ENCODE results near the gene OR52I1. TPM values are rescaled to one million over a fixed set of nuclear protein-coding genes. Genes with fewer than 3 reads are reported as not detected.

Gene OR52I1, protein sequence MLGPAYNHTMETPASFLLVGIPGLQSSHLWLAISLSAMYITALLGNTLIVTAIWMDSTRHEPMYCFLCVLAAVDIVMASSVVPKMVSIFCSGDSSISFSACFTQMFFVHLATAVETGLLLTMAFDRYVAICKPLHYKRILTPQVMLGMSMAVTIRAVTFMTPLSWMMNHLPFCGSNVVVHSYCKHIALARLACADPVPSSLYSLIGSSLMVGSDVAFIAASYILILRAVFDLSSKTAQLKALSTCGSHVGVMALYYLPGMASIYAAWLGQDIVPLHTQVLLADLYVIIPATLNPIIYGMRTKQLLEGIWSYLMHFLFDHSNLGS
- not detected for polyA plus RNA-seq (ENCODE audit: insufficient read length)

- no peak for DNase-seq (ENCODE audit: low read depth)
Observed at GRCh38 chr11:4593739-4594138, at the start of gene OR52I1. OR52I1 (plus strand) TSS chr11:4594039; CDS start chr11:4594039, 0 bp downstream.

DNA sequence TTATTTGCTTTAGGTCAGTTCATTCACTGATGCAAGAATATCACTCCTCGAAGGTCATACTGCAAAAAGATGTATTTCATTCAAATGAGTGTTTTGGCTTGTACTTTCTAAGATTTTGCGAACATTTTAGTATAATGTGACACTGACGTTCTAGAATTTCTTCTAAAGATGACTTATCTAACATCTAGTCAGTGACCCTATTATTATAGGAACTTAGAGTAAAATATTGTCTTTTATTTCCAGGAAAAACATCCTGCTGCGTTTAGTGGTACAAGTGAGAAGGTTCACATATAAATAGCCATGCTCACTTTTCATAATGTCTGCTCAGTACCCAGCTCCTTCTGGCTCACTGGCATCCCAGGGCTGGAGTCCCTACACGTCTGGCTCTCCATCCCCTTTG, 48.9 kb upstream of the OR52I1 start, which contains the start of gene OR52M1:
Gene OR52M1, plus strand, starts transcription at position 301 of the 400 bp plus-strand sequence. Its CDS starts 0 bp downstream, at position 301.
- no peak for DNase-seq (ENCODE audit: low read depth)

DNA sequence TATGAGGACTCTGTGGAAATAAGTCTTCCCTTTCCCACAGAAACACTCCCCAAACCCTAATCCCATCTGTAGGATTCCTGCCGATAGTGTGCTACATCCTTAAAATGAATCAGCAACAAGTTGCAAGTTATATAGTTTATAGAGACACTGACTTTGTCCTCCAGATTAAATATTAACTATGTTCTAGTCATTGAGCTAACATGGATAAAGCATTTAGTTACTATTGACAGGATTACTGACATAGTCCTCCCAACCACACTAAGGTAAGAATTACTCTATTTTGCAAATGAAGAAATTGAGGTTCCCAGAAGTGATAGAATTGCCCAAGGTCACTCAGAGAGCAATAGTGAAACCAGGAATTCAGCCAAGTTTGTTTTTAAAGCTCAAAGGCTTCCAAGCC, 47.0 kb upstream of the OR52I1 start:
- no peak for DNase-seq (ENCODE audit: low read depth)

DNA sequence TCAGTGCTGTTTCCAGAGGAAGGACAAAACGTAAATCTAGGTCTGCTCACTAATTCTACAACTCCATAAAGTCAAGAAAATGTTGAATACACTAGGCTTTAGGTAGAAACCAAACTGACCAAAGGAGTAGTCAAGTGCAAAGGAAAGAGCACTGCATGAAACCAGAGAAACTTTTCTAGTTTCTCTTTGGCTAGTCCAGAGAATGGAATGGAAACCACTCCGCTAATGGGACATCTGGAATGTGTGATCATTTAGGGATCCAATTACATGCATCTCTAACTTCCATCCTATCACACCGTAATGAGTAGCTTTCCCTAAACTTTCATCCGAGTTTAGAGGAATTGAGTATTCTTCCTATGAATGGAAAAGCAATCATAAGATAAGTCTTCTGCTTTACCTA, 46.4 kb upstream of the OR52I1 start:
- DNase-seq (ENCODE audit: low read depth) = no peak

- DNase-seq (ENCODE audit: low read depth) = no peak
Observed at GRCh38 chr11:4551346-4551979, 42.4 kb upstream of the OR52I1 start.

GRCh38 chr11:4559527-4560440, 34.1 kb upstream of the OR52I1 start:
- DNase-seq (ENCODE audit: low read depth) = no peak

DNA sequence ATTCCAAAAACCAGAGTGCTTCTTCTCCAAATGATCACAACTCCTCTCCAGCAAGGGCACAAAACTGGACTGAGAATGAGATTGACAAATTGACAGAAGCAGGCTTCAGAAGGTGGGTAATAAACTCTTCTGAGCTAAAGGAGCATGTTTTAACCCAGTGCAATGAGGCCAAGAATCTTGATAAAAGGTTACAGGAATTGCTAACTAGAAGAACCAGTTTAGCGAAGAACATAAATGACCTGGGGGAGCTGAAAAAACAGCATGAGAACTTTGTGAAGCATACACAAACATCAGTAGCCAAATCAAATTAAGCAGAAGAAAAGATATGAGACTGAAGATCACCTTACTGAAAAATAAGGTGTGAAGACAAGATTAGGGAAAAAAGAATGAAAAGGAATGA, 33.4 kb upstream of the OR52I1 start:
- DNase-seq (ENCODE audit: low read depth) = no peak

GRCh38 chr11:4565371-4565770, 28.5 kb upstream of the OR52I1 start:
- no peak for DNase-seq (ENCODE audit: low read depth)

GRCh38 chr11:4569075-4569474, 24.8 kb upstream of the OR52I1 start:
- no peak for DNase-seq (ENCODE audit: low read depth)

DNA sequence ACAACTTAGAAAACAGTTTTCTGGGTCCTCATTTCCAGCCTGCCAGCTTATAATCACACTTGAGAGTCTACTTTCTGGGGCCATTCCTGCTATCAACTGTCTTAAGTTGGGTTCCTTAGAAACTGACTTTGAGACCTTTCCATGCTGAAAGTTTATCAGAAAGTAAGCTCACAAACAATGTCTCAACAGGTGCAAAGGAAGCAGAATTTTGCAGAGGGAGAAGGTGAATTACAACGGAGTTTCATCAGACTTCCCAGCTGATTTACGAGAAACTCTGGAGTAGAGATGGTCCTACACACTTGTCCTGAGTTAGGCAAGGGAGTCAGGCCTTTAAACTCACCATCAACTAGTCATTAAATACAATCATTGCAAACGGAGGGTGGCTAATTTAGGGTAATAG, 17.0 kb upstream of the OR52I1 start:
- DNase-seq (ENCODE audit: low read depth) = no peak

GRCh38 chr11:4577761-4578160, 16.1 kb upstream of the OR52I1 start:
- no peak for DNase-seq (ENCODE audit: low read depth)

DNA sequence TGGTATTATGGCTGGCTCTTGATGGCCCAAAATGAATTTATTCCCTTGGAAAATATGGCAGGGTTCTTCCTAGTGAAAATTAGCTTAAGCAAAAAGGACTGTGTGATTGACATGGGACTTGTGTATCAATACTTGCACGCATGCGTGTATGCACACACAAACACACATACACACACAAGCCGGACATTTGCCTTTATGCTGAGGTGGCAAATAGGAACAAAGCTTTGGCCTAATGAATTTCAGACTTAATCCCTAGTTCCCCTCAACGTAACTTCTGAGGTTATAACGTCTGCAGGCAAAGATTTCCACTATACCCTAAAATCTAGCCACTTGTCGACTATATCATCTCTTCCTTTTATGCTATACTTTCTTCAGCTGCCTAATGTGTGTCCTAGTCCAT, 15.2 kb upstream of the OR52I1 start:
- DNase-seq (ENCODE audit: low read depth) = no peak

DNA sequence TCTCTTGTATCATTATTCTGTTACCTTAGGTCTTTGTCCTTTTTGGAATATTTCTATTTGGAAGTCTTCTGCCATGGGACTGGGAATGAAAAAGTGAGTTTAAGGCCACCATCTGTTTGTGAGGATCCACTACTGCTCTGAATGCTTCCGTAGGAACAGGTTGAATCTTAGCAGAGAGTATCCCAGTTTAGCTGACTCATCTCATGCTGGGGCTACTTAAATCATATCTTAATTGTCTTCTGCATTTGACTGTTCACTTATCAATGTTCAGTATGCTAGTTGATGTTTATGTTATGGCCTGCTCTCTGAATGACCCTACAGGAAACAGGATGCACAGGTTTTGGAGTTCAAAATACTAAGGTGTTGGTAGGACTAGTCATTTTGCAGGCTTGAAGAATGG, 13.7 kb upstream of the OR52I1 start:
- no peak for DNase-seq (ENCODE audit: low read depth)

DNA sequence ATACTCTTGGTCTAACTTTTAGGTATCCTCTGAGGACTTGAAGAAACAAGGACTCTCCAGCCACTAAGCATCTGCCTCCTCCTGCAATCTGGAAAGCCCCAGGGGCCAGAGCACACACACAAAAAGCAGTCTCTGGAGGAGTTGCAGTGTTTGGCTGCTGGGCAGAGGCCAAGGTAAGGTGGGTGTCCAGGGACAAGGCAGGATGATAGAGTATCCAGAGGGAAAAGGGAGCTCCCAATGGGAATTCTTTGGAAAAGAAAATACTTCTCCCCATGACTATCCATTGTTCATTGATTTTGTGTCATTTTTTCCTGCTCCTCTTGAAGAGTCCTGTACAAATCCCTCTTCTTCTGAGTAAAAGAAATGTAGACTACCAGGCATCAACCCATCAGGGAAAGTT, 12.4 kb upstream of the OR52I1 start, which contains the start of gene OR52I2:
Gene OR52I2, plus strand, starts transcription at position 301 of the 400 bp plus-strand sequence.
- no peak for DNase-seq (ENCODE audit: low read depth)

DNA sequence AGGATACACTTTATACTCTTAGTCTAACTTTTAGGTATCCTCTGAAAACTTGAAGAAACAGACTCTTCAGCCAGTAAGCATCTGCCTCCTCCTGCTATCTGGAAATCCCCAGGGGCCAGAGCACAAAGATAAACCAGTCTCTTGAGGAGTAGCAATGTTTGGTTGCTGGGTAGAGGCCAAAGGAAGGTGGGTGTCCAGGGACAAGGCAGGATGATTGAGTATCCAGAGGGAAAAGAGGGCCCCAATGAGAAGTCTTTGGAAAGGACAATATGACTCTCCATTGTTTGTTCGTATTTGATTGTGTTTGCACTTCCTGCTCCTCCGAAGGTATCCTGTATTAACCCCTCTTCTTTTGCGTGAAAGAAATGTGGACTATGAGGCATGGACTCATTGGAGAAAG, 4.8 kb upstream of the OR52I1 start:
- no peak for DNase-seq (ENCODE audit: low read depth)

- no peak for DNase-seq (ENCODE audit: low read depth)
Observed at GRCh38 chr11:4605057-4605456, 11.2 kb downstream of the OR52I1 start.

- DNase-seq (ENCODE audit: low read depth) = no peak
Observed at GRCh38 chr11:4606231-4607015, 12.6 kb downstream of the OR52I1 start.

- no peak for DNase-seq (ENCODE audit: low read depth)
Observed at GRCh38 chr11:4607096-4607495, 13.3 kb downstream of the OR52I1 start.

- peak; percentile 76 for DNase-seq (ENCODE audit: low read depth)
Observed at GRCh38 chr11:4607781-4608666, 14.2 kb downstream of the OR52I1 start, which contains the start of gene TRIM68. TRIM68 (minus strand) TSS chr11:4608231; CDS start chr11:4605504, 2,727 bp downstream.

DNA sequence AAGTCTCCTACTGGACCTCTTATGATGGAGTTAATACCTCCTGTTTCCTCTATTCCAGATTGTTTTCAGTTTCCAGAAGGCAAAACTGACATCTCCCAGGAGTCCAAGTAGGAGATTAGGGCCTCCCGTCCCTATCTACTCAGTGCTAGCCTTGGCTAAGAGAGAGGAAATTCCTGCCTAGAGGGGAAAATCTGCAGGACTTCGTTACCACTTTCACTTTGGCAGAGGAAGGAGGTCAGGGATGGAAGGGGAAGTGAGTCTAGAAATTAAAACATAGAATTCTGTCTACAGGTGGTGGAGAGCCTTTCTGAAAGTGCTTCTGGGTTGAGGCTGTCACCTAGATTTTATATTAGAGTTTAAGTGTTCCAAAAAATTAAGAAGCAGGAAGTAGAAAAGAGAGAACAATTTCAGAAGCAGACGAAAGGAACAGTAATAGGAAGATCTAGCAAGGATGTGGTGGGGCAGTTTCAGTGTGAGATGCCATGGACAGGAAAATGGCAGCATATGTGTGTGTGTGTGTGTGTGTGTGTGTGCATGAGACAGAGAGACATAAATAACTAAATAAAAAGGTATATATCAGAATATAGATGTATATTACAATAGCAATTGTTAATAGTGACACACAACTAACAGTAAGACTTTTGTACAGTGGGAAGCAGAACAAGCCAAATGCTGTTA, 16.6 kb downstream of the OR52I1 start:
- no peak for DNase-seq (ENCODE audit: low read depth)
